CD4-positive, alpha-beta T cell (primary cell): Measurements from ENCODE around the gene ENTPD2. TPM values are rescaled to one million over a fixed set of nuclear protein-coding genes. Genes with fewer than 3 reads are reported as not detected.

ENCODE experiments used
- ATAC-seq: fragments of 200-7000 bp; cut with Tn5 transposase; one replicate; pipeline ENCODE4 v1.10.0; 2022; ENCODE audit warnings: mild to moderate bottlenecking; ENCODE audit not compliant: poor library complexity
- CTCF ChIA-PET: fragments of 350-600 bp; sonication (Branson Sonifier 250); formaldehyde crosslinking; loops from one replicate; lab custom pipeline; 2021; ENCODE audit warnings: antibody characterized with exemption, inconsistent platforms; lab: Charles Lee
- POLR2A ChIA-PET: fragments of 350-600 bp; sonication (Branson Sonifier 250); formaldehyde crosslinking; loops from one replicate; lab custom pipeline; 2021; ENCODE audit warnings: antibody characterized with exemption, inconsistent platforms; lab: Charles Lee
- DNase-seq, 14 experiments: peaks; one replicate each; pipeline ENCODE4 v3.0.0-alpha.2; 2013 to 2020; ENCODE audit warnings: mixed read lengths in 2 of 14
- H3K27ac ChIP-seq, 2 donors: one replicate each; pipeline versions ENCODE4 v1.5.1 to v1.7.0; 2013; ENCODE audit warnings: low read length in 2 of 2, low read depth in 1 of 2, mild to moderate bottlenecking in 1 of 2
- H3K27me3 ChIP-seq, 2 experiments: 1 replicate in 1 of 2; 2 replicates in 1 of 2; pipeline versions ENCODE4 v1.6.1 to v1.7.0; 2013; ENCODE audit warnings: low read length in 2 of 2, control low read depth in 1 of 2, mild to moderate bottlenecking in 1 of 2, moderate library complexity in 1 of 2; ENCODE audit not compliant: insufficient read depth in 2 of 2, control insufficient read depth in 1 of 2
- H3K36me3 ChIP-seq: one replicate; pipeline ENCODE4 v1.6.1; 2013; ENCODE audit warnings: low read length, control low read depth; ENCODE audit not compliant: insufficient read depth
- H3K4me1 ChIP-seq: one replicate; pipeline ENCODE4 v1.6.1; 2013; ENCODE audit warnings: low read length, control low read depth; ENCODE audit not compliant: insufficient read depth
- H3K4me3 ChIP-seq: one replicate; pipeline ENCODE4 v1.5.1; 2013; ENCODE audit warnings: mild to moderate bottlenecking, low read length, moderate library complexity
- H3K9me3 ChIP-seq, 2 experiments: 1 replicate in 1 of 2; 2 replicates in 1 of 2; pipeline versions ENCODE4 v1.6.1 to v1.7.0; 2013; ENCODE audit warnings: low read length in 2 of 2, mild to moderate bottlenecking in 2 of 2, control low read depth in 1 of 2, moderate library complexity in 1 of 2; ENCODE audit not compliant: control insufficient read depth in 1 of 2, insufficient read depth in 1 of 2
- H3K27ac Mint-ChIP-seq: one replicate; pipeline ENCODE4 v1.8.0; 2020; ENCODE audit warnings: mixed read lengths
- H3K27me3 Mint-ChIP-seq: one replicate; pipeline ENCODE4 v1.8.0; 2021; ENCODE audit warnings: mixed read lengths
- H3K36me3 Mint-ChIP-seq: one replicate; pipeline ENCODE4 v1.8.0; 2021; ENCODE audit warnings: low read depth, mixed read lengths
- H3K4me1 Mint-ChIP-seq: one replicate; pipeline ENCODE4 v1.8.0; 2021; ENCODE audit warnings: low read depth, mixed read lengths
- H3K4me3 Mint-ChIP-seq: one replicate; pipeline ENCODE4 v1.8.0; 2020; ENCODE audit warnings: mild to moderate bottlenecking, mixed read lengths
- H3K9me3 Mint-ChIP-seq: one replicate; pipeline ENCODE4 v1.8.0; 2020; ENCODE audit warnings: mixed read lengths
- CTCF ChIP-seq: fragments of 200-600 bp; IDR thresholded peaks from one replicate; pipeline ENCODE4 v1.8.0; 2022; ENCODE audit warnings: antibody characterized with exemption, mild to moderate bottlenecking
- intact Hi-C, 2 experiments: fragments of 100-400 bp; cut with DNase I in 1 of 2; cut with micrococcal nuclease in 1 of 2; formaldehyde crosslinking; loops; one replicate each; pipeline versions ENCODE4 v1.15.1 to v1.9.0; 2023 to 2025; cut with DNase I, micrococcal nuclease
- total RNA-seq, 174 experiments: library from RNA in 2 of 174; stranded (reverse) in 2 of 174; gene quantifications; one replicate each; pipeline ENCODE4 v1.2.3 and lab custom pipeline; 2021 to 2026

Gene ENTPD2
- total RNA-seq, 2 experiments from 2014 or later: not detected

- no peak for ATAC-seq
- Mint-ChIP-seq H3K9me3 (no peaks in the 10 kb centered on the region), H3K4me1 (peaks cover 12% of the 10 kb centered on the region), H3K27ac (no peak overlapping the region), H3K4me3 (peak overlapping the region; percentile 20), H3K27me3 (no peaks in the 10 kb centered on the region), H3K36me3 (peaks cover 1% of the 10 kb centered on the region)
- peaks cover 5% of the 10 kb centered on the region for H3K36me3 ChIP-seq
- H3K4me3 ChIP-seq: no peak overlapping the region
- peaks cover 29% of the 10 kb centered on the region for H3K4me1 ChIP-seq
- H3K27ac ChIP-seq: no peak overlapping the region
- no peak for DNase-seq
- no peaks in the 10 kb centered on the region for H3K9me3 ChIP-seq
- CTCF ChIA-PET: no interaction called here
- TF ChIP-seq CTCF: no peak
- intact Hi-C loops: no loop called here
- H3K27me3 ChIP-seq: no peaks in the 10 kb centered on the region
- POLR2A ChIA-PET: no interaction called here
Measured at GRCh38 chr9:137074657-137075274, 20.9 kb upstream of the ENTPD2 start.

DNA sequence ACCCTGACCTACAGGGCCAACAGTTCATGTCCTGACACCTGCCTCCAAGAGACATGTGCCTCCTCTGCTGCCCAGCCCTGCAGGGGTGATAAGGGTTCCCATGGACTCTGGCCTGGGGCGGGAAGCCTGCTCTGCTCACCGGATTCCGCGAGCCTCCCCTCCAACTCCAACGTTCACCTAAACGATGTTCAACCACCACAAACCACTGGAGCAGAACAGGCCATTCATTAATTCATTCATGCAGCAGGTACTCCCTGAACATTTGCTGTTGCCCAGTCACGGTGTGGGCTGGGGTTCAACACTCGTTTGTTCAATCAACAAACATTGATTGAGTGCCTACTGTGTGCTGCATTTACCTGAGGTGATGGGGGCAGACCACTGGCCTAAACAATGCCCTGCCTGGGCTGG, 20.1 kb upstream of the ENTPD2 start:
- Mint-ChIP-seq H3K4me3 (peak overlapping the region; percentile 16), H3K36me3 (no peaks in the 10 kb centered on the region), H3K27me3 (no peaks in the 10 kb centered on the region), H3K4me1 (peaks cover 11% of the 10 kb centered on the region), H3K27ac (no peak overlapping the region), H3K9me3 (no peaks in the 10 kb centered on the region)
- peaks cover 0 to 6% of the 10 kb centered on the region in 2 experiments for H3K27me3 ChIP-seq
- POLR2A ChIA-PET: no interaction called here
- TF ChIP-seq CTCF: no peak
- H3K9me3 ChIP-seq: no peaks in the 10 kb centered on the region
- no peak overlapping the region for H3K4me3 ChIP-seq
- DNase-seq (no peak), ATAC-seq (no peak)
- H3K27ac ChIP-seq: no peak overlapping the region
- H3K36me3 ChIP-seq: no peaks in the 10 kb centered on the region
- peaks cover 36% of the 10 kb centered on the region for H3K4me1 ChIP-seq
- CTCF ChIA-PET: no interaction called here
- intact Hi-C loops: no loop called here

- peaks cover 4% of the 10 kb centered on the region for H3K27me3 Mint-ChIP-seq
- ChIA-PET CTCF (interaction anchor here (1.1 to 2.8 kb wide), 3 partner anchors 15 to 36 kb away, joined by 4 to 15 read pairs (median 4); partner anchors contain the start of genes MAN1B1 and NPDC1), POLR2A (interaction anchor here (0.8 to 5.2 kb wide), 5 partner anchors 15 to 271 kb away, joined by 3 to 62 read pairs (median 4); partner anchors contain the start of gene MAN1B1)
- peak overlapping the region; percentile 82 for H3K4me3 Mint-ChIP-seq
- intact Hi-C loops: loop anchor here (1.0 to 2.0 kb wide), 2 partner anchors 14 to 16 kb away; partner anchors contain the start of gene MAN1B1 (in 1 of the 2)
- ATAC-seq (no peak), DNase-seq (no peak)
- Histone ChIP-seq H3K36me3 (no peaks in the 10 kb centered on the region), H3K27me3 (peaks cover 0 to 8% of the 10 kb centered on the region in 2 experiments), H3K4me1 (peaks cover 28% of the 10 kb centered on the region), H3K9me3 (no peaks in the 10 kb centered on the region), H3K27ac (no peak overlapping the region), H3K4me3 (no peak overlapping the region)
- no peaks in the 10 kb centered on the region for H3K9me3 Mint-ChIP-seq
- H3K27ac Mint-ChIP-seq: peak overlapping the region; percentile 24
- peaks cover 16% of the 10 kb centered on the region for H3K4me1 Mint-ChIP-seq
- no peaks in the 10 kb centered on the region for H3K36me3 Mint-ChIP-seq
- TF ChIP-seq CTCF: no peak
Measured at GRCh38 chr9:137071282-137071681, 17.4 kb upstream of the ENTPD2 start.
